ENCODE measurements around the gene RABL6. TPM values are rescaled to one million over a fixed set of nuclear protein-coding genes. Genes with fewer than 3 reads are reported as not detected.

The RABL6 gene
- total RNA-seq, 4 donors from 2014 or later: 28.8 to 57.9 (median 39.6) TPM

DNA sequence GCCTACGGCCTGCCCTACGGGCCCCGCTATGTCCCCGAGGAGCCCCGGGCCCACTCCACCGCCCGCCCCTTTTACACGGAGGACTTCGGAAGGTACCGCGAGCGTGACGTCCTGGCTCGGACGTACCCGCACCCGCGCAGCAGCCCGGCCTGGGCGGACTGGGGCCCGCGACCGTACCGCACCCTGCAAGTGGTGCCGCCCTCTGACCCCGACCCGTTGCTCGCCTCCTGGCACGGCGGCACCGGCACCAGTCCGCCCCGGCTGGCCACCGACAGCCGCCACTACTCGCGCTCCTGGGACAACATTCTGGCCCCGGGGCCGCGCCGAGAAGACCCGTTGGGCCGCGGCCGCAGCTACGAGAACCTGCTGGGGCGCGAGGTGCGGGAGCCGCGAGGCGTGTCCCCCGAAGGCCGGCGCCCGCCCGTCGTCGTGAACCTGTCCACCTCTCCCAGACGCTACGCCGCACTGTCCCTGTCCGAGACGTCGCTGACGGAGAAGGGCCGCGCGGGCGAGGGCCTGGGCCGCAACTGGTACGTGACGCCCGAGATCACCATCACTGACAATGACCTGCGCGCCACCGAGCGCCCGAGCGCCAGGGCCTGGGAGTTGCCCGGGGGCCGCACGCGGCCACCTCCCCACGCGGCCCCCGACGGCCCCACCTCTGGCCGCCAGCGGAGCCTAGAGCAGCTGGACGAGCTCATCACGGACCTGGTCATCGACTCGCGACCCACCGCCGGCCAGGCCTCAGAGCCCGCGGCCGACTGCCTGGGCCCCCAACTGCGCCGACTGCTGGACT is 37.9 kb downstream of the RABL6 start:
- Histone ChIP-seq H3K4me3 (no peak overlapping the region), H3K4me1 (peaks cover 5 to 52% of the 10 kb centered on the region in 2 donors), H3K27ac (no peak overlapping the region), H3K36me3 (no peaks in the 10 kb centered on the region), H3K9me3 (no peaks in the 10 kb centered on the region), H3K27me3 (peaks cover 13 to 39% of the 10 kb centered on the region in 2 donors)
- intact Hi-C loops (cut with DNase I; ENCODE audit: low total_unique reads): no loop called here
- TF ChIP-seq POLR2A (IDR thresholded peaks at IDR 0.05): no peak
- TF ChIP-seq, protein P1, sequence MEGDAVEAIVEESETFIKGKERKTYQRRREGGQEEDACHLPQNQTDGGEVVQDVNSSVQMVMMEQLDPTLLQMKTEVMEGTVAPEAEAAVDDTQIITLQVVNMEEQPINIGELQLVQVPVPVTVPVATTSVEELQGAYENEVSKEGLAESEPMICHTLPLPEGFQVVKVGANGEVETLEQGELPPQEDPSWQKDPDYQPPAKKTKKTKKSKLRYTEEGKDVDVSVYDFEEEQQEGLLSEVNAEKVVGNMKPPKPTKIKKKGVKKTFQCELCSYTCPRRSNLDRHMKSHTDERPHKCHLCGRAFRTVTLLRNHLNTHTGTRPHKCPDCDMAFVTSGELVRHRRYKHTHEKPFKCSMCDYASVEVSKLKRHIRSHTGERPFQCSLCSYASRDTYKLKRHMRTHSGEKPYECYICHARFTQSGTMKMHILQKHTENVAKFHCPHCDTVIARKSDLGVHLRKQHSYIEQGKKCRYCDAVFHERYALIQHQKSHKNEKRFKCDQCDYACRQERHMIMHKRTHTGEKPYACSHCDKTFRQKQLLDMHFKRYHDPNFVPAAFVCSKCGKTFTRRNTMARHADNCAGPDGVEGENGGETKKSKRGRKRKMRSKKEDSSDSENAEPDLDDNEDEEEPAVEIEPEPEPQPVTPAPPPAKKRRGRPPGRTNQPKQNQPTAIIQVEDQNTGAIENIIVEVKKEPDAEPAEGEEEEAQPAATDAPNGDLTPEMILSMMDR (IDR thresholded peaks at IDR 0.05): no peak
- no peak for DNase-seq

DNA sequence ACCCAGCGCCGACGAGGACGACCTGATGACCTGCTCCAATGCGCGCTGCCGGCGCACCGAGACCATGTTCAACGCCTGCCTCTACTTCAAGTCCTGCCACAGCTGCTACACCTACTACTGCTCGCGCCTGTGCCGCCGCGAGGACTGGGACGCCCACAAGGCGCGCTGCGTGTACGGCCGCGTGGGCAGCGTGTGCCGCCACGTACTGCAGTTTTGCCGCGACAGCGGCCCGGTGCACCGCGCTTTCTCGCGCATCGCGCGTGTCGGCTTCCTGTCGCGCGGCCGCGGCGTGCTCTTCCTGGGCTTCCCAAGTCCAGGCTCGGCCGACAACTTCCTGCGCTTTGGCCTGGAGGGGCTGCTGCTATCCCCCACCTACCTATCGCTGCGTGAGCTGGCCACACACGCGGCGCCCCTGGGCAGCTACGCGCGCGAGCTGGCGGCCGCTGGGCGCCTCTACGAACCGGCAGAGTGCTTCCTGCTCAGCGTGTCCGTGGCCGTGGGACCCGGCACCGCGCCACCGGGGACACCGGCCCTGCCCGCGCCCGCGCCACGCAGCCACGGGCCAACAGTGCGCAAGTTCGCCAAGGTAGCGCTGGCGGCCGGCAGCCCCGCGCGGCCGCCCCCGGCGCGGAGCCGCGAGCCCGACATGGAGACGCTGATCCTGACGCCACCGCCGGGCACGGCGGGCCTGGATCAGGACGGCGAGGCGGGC is 38.8 kb downstream of the RABL6 start:
- Histone ChIP-seq H3K27ac (no peak overlapping the region), H3K36me3 (no peaks in the 10 kb centered on the region), H3K27me3 (peaks cover 13 to 39% of the 10 kb centered on the region in 2 donors), H3K9me3 (no peaks in the 10 kb centered on the region), H3K4me1 (peaks cover 5 to 53% of the 10 kb centered on the region in 2 donors), H3K4me3 (no peak overlapping the region)
- TF ChIP-seq POLR2A (IDR thresholded peaks at IDR 0.05): no peak
- TF ChIP-seq, protein P1 (IDR thresholded peaks at IDR 0.05): no peak
- intact Hi-C loops (cut with DNase I; ENCODE audit: low total_unique reads): no loop called here
- DNase-seq: no peak

- intact Hi-C loops (cut with DNase I; ENCODE audit: low total_unique reads): no loop called here
- H3K36me3 ChIP-seq: no peaks in the 10 kb centered on the region
These were observed 39.5 kb downstream of the RABL6 start for GRCh38 chr9:136847088-136847825.

DNA sequence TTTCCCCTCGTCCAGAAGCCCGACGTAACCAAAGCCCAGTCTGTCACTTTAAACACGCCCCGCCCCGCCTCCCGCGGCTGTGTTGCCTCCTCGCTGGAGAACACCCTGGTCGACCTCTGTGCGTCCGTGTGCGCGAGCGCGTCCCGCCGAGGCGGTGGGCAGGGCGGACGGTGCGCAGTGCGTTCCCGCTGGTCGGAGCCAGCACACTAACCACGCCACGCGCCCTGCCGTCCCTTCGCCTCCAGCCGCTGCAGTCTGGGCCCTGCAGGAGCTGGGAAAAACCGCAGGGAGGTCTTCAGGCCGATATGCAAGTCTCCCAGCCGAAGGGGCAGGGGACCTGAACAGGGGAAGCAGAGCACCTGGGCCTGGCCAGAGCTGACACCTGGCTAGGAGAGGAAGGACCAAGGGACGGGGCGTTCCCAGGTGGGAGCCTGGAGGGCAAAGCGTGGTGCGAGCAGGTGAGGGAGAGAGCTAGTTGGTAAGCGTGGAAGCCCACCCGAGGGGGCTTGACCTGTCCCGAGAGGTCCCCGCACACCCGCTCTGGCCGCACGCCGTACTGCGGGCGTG is 40.2 kb downstream of the RABL6 start:
- Histone ChIP-seq H3K27ac (no peak overlapping the region), H3K9me3 (no peaks in the 10 kb centered on the region), H3K36me3 (no peaks in the 10 kb centered on the region), H3K27me3 (peaks cover 12 to 39% of the 10 kb centered on the region in 2 donors), H3K4me1 (peaks cover 5 to 43% of the 10 kb centered on the region in 2 donors), H3K4me3 (peak overlapping the region; percentile 54 to 85)
- intact Hi-C loops (cut with DNase I; ENCODE audit: low total_unique reads): no loop called here
- DNase-seq: peak; percentile 63 to 64
- TF ChIP-seq POLR2A (IDR thresholded peaks at IDR 0.05): peak in 1 of 2 donors; percentile 37
- TF ChIP-seq, protein P1 (IDR thresholded peaks at IDR 0.05): no peak

More at GRCh38 chr9:136847088-136847825, 39.5 kb downstream of the RABL6 start:
- H3K9me3 ChIP-seq: no peaks in the 10 kb centered on the region
- no peak overlapping the region for H3K27ac ChIP-seq
- no peak for DNase-seq
- peaks cover 13 to 39% of the 10 kb centered on the region in 2 donors for H3K27me3 ChIP-seq
- peaks cover 5 to 49% of the 10 kb centered on the region in 2 donors for H3K4me1 ChIP-seq
- H3K4me3 ChIP-seq: peak overlapping the region; percentile 54 to 85
- TF ChIP-seq, protein P1 (IDR thresholded peaks at IDR 0.05): no peak
- no peak for TF ChIP-seq POLR2A (IDR thresholded peaks at IDR 0.05)

Measured in uterus (tissue), 4 donors.